PC-9 (cell line): ENCODE data around the gene ICA1.

Experiments used
- CTCF ChIP-seq: fragments of 200-600 bp; sonication (generic); conservative IDR thresholded peaks from 2 replicates; pipeline ENCODE4 v1.6.1; 2017; ENCODE audit warnings: mixed run types, antibody characterized with exemption, mild to moderate bottlenecking, moderate library complexity
- EZH2 ChIP-seq: fragments of 200-600 bp; sonication (generic); IDR thresholded peaks from 2 replicates; pipeline ENCODE4 v1.8.0; 2017; ENCODE audit warnings: antibody characterized with exemption, low read depth

GRCh38 chr7:8310876-8311275, 48.9 kb upstream of the ICA1 start:
- TF ChIP-seq CTCF, result no peak
- TF ChIP-seq EZH2, result no peak
